GM21360 (cell line): ENCODE data around the gene HNRNPF.
A peak's percentile ranks its signal among the peaks of the same experiment; 100 is the strongest.
"Not testable (repeated sequence)": the region's sequence is repeated elsewhere in the genome, so short reads cannot be mapped to it uniquely, and the experiment has no call there.

Source experiments
- ATAC-seq: cut with Tn5 transposase; IDR thresholded peaks from one replicate; pipeline ENCODE4 v1.9.1; 2021; ENCODE audit warnings: mild to moderate bottlenecking, moderate library complexity; ENCODE audit not compliant: unreplicated experiment

The HNRNPF gene

GRCh38 chr10:43398939-43399319 lies 10.1 kb downstream of the HNRNPF start:
- no peak for ATAC-seq

GRCh38 chr10:43396928-43397624 lies 11.9 kb downstream of the HNRNPF start:
- ATAC-seq, result peak; percentile 79

- ATAC-seq, result peak; percentile 47
Observed at GRCh38 chr10:43396061-43396927, 12.7 kb downstream of the HNRNPF start.

GRCh38 chr10:43395571-43396060 lies 13.4 kb downstream of the HNRNPF start:
- no peak for ATAC-seq

- ATAC-seq, result no peak
Observed at GRCh38 chr10:43394868-43395267, 14.1 kb downstream of the HNRNPF start.

- ATAC-seq, result no peak
Observed at GRCh38 chr10:43393606-43394360, 15.2 kb downstream of the HNRNPF start.

GRCh38 chr10:43393186-43393585 lies 15.8 kb downstream of the HNRNPF start:
- not testable (repeated sequence) for ATAC-seq

- ATAC-seq, result no peak
Observed at GRCh38 chr10:43392748-43393147, 16.2 kb downstream of the HNRNPF start.

GRCh38 chr10:43391496-43391895 lies 17.5 kb downstream of the HNRNPF start:
- ATAC-seq, result no peak

- no peak for ATAC-seq
Observed at GRCh38 chr10:43390759-43391158, 18.2 kb downstream of the HNRNPF start.

- ATAC-seq, result no peak
Observed at GRCh38 chr10:43390333-43390732, 18.7 kb downstream of the HNRNPF start.

GRCh38 chr10:43389867-43390266 lies 19.1 kb downstream of the HNRNPF start:
- no peak for ATAC-seq

GRCh38 chr10:43387678-43388032 lies 21.3 kb downstream of the HNRNPF start:
- no peak for ATAC-seq

- no peak for ATAC-seq
Observed at GRCh38 chr10:43386981-43387677, 21.9 kb downstream of the HNRNPF start.

- ATAC-seq, result no peak
Observed at GRCh38 chr10:43386549-43386948, 22.4 kb downstream of the HNRNPF start.

- ATAC-seq, result no peak
Observed at GRCh38 chr10:43385412-43386004, 23.5 kb downstream of the HNRNPF start.

GRCh38 chr10:43384252-43385221 lies 24.4 kb downstream of the HNRNPF start:
- no peak for ATAC-seq

- no peak for ATAC-seq
Observed at GRCh38 chr10:43383204-43383971, 25.6 kb downstream of the HNRNPF start.
